Measurements from ENCODE around the gene STK24.
"Not testable (repeated sequence)": the region's sequence is repeated elsewhere in the genome, so short reads cannot be mapped to it uniquely, and the experiment has no call there.

STK24 gene

DNA sequence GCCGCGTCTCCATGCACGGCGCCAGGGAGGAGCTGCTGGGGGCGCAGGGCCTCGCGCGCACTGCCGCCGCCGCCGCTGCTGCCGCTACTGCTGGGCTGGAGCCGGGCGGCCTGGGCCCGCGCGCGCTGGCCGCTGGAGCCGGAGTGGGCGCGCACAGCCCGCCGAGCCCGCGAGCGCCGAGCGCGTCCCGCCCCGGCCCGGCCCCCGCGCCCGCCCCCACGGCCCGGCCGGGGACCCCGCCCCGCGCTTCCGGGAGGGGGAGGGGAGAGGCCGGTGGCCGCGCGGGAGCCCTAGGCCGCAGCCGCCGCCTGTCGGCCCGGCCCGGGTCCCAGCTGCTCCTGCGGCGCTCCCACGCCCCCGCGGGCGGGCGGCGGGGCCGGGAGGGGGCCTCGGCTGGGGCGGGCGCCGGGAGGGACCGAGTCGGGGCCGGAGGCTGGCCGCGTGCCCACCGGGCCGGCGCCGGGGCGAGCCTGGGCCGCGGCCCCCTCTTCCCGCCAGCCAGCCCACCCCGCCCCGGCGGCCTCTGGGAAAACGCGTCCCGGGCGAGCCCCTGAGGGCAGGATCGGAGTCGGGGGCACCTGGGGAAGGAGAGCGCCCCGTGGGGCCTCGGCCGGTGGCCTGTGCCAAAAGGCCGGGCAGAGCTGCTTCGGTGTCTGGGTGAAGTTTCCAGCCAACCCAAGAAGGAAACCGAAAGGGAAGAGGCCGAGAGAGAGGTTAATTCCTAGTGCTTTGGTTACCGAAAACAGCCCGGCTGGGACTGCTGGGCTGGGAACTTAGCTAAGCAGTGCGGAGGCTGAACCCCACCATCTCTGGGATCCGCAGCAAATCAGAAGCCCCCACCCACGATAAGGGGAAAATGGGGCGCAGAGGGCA lies at the start of gene STK24:
Gene STK24, minus strand, starts transcription at position 145 of the 873 bp plus-strand sequence. CDS start 321 bp downstream, outside the sequence.
- in situ Hi-C loops (cut with MboI; ENCODE audit: low sequenced_read_pairs), result no loop called here

DNA sequence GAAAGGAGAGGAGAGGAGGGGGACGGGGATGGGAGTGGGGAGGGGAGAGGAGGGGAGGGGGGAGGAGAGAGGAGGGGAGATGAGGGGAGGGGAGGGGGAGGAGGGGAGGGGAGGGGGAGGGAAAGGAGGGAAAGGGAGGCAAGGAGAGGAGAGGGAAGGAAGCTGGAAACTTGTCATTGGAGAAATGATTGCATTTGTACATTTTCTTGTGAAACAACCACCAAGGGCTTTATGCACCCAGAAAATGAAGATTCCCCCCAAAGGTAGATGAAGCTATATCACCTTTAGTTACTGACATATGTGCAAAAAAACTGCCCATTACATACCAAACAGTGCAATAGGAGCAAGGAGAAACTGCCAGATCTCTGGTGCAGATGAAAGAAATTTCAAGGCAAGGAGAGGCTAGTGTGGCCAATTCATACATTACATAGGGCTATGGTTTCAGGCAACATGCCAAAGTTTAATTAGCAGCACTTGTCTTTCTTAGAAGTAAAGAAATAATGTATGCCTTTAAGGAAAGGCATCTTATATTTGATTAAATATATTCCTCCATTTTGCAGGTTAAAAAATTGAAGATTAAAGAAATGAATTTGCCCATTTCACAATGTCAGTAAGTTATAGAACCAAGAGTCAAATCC lies 49.5 kb upstream of the STK24 start:
- in situ Hi-C loops (cut with MboI; ENCODE audit: low sequenced_read_pairs), result no loop called here

GRCh38 chr13:98624589-98624988 lies 47.7 kb upstream of the STK24 start:
- in situ Hi-C loops (cut with MboI; ENCODE audit: low sequenced_read_pairs), result not testable (repeated sequence)

DNA sequence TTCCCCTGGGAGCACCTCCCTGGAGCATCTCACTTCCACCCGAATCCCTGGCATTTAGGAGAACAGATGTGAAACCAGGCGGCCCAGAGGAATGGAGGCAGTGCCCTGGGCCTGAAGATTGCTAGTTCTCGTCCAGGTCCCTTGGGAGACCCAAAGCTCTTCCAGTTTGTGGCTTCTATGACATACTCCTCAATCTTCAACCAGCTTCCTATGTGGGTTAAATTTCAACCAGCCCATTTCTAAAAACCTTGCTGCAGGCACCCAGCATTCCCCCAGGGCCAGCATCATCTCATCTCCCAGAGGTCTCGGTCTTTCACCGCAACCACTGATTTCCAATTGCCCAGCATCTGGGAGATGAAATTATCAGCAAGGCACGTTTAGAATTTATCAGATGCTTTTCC lies 46.0 kb upstream of the STK24 start:
- in situ Hi-C loops (cut with MboI; ENCODE audit: low sequenced_read_pairs), result no loop called here

DNA sequence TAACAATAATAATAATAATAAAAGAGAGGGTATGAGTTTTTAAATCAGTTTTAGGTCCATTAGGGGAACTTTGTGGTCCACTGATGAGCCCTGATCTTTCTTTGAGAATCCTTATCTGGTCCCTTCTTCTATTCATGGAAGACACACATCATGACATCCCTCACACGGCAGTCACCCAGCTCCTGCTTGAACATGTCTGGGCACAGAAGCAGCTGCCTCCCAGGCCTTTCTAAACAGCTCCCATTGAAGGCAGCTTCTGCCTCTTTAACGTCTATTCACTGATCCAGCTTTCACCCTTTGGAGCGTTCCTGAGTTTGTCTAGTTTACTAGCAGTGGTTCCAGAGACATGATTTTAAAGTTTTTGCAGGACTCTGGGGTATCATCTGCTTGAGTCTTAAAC lies 42.6 kb upstream of the STK24 start:
- in situ Hi-C loops (cut with MboI; ENCODE audit: low sequenced_read_pairs), result no loop called here

- in situ Hi-C loops (cut with MboI; ENCODE audit: low sequenced_read_pairs), result not testable (repeated sequence)
These were observed 38.7 kb upstream of the STK24 start for GRCh38 chr13:98615595-98615994.

DNA sequence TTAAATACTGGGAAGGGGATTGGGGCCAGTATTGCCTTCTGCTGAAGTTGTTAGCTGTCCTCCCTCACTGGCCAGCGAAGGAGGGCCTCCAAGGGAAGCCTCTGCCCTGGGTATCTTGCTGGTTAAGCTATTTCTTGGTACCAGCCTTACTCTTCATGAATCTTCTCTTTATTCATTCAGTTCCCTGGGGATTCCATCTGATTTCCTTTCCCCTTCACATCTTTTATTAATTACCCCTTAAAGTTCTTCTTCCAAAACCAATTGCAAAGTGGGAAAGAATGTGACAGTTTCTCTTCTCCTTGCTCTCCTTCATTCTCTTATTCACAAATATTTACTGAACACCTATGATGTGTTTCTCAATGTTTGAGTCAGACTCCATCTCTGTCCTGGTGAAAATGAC lies 36.7 kb upstream of the STK24 start:
- in situ Hi-C loops (cut with MboI; ENCODE audit: low sequenced_read_pairs), result no loop called here

DNA sequence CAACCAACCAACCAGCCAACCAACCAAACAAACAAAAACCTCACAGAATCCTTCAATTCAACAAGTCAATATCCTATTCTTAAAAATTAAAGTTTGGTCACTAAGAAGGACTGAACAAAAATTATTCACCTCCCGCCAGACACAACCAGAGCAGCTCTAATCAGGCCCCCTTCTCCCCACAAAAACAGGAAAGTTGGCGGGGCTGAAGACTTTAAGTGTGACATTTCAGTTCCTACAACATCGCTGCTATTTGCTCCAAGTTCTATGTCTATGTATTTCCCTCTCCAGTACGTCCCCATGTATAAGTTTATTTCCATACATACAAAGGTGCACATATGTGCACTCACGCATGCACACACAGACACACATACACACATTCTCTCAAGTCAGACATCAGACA lies 32.8 kb upstream of the STK24 start:
- in situ Hi-C loops (cut with MboI; ENCODE audit: low sequenced_read_pairs), result no loop called here

DNA sequence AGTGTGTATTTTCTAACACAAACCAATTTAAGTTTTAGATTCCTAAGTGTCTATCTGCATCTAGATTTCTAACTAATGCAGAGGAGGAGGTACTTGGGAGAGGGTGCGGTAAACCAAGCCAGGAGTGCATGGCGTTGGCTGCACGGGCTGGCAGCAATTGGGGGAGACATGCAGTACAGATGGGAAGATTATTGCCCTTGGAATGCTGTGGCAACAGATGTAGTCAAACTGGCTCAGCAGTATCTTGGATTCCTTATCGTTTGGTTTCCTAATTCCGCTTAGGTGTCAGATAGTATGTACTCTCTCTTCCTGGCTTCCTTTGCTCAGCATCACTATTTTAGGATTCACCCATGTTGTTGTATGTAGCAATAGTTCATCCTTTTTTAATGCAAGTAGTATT lies 29.4 kb upstream of the STK24 start:
- in situ Hi-C loops (cut with MboI; ENCODE audit: low sequenced_read_pairs), result no loop called here

- in situ Hi-C loops (cut with MboI; ENCODE audit: low sequenced_read_pairs), result no loop called here
These were observed 22.8 kb upstream of the STK24 start for GRCh38 chr13:98599502-98600328.

DNA sequence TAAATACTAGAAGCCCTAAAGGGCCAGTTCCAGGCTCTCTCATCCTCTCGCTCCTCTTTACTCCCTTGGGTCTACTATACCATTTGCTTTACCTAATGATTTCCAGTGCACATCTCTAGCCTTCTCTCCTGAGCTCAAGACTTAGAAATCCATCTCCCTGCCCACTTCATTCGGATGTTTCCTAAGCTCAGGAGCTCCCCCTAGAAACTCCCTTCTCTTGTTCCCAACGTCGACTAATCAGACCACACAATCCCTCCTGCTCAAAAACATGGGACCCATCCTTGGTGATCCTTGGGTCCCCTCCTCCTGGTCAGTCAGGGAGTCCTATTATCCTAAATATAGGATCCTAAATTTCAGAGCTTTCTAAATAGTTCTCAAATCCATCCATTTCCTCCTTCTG lies 21.1 kb upstream of the STK24 start:
- in situ Hi-C loops (cut with MboI; ENCODE audit: low sequenced_read_pairs), result no loop called here

- in situ Hi-C loops (cut with MboI; ENCODE audit: low sequenced_read_pairs), result no loop called here
These were observed 18.2 kb upstream of the STK24 start for GRCh38 chr13:98595134-98595533.

GRCh38 chr13:98592362-98592732 lies 15.4 kb upstream of the STK24 start:
- in situ Hi-C loops (cut with MboI; ENCODE audit: low sequenced_read_pairs), result no loop called here

DNA sequence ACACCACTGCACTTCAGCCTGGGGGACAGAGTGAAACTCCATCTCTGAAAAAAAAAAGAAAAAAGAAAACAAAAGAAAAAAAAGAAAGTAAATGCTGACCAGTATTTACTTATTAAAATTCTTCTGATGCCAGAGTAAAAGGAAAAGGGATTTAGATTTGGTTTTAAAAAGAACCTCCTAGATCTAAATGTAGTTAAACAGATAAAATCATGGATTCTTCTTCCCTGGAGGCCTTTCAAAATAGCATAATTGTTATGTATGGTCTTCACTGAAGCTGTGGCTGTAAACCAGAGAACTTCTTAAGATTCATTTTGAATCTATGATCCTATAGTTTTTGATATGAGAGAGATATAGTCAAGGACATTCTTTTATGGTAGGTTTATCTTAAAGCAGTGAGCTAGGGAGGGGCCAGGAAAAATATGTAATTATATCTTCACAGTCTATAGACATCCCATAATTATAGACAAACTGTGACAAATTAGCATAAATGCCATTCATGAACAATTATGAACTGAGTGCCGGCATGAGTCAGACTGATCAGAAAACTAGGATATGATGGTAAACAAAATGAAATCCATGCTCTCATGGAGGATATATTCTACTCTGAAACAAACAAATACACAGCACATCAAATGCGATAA lies 14.9 kb upstream of the STK24 start:
- in situ Hi-C loops (cut with MboI; ENCODE audit: low sequenced_read_pairs), result no loop called here

GRCh38 chr13:98590471-98590870 lies 13.6 kb upstream of the STK24 start:
- in situ Hi-C loops (cut with MboI; ENCODE audit: low sequenced_read_pairs), result not testable (repeated sequence)

GRCh38 chr13:98589516-98589915 lies 12.6 kb upstream of the STK24 start:
- in situ Hi-C loops (cut with MboI; ENCODE audit: low sequenced_read_pairs), result not testable (repeated sequence)

DNA sequence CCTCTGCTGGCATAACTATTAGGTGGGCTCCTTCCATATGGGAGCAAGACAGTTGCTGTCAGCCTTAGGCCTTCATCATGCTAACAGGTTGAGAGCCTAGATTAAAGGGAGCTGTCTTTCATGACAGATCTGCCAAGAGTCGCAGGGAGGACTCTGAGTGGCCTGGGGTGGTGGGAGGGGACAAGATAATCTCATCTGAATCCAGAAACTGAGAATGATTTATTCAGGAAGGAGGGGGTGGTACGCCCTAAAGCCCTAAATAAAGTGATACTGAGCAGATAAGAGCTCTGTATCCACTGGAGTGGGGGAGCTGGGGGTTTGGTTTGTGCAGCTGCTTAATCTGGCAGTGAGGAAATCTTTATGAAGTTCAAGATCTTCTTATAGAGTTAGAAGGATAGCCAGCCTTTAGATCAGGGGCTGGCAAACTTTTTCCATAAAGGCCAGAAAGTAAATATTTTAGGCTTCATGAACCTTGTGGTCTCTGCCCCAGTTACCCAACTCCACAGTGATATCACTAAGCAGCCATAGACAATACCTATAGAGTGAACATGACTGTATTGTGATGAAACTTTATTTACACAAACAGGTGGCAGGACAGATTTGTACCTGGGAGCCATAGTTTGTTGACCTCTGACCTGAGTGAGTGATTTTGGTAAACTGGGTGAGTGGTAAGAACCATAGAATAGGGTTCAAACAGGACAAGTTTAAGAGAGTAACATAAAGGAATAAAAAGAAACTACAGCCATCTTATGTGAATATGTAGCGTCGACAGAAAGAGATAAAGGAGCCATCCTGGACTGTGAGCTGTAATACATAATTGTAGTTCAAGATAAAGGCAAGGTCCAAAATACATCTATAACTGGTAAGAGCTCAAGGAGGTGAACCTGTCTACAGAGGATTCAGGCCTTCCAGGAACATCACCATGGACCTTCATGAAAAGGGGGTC lies 9.8 kb upstream of the STK24 start:
- in situ Hi-C loops (cut with MboI; ENCODE audit: low sequenced_read_pairs), result no loop called here

DNA sequence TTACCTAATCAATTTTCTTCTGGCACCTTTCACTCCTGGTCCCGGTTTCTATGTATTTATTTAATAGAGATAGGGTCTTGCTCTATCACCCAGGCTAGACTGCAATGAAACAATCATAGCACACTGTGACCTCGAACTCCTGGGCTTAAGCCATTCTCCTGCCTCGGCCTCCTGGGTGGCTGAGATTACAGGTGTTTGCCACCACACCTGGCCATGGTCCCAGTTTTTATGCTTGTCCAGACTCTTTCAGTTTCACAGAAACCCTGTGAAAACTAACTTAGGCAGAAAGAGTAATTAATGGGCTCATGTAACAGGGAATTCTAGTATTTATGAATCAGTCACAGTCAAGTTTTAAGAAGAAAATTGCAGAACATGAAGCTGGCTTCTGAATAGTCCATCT lies 9.0 kb upstream of the STK24 start:
- in situ Hi-C loops (cut with MboI; ENCODE audit: low sequenced_read_pairs), result no loop called here

- in situ Hi-C loops (cut with MboI; ENCODE audit: low sequenced_read_pairs), result no loop called here
These were observed 8.5 kb upstream of the STK24 start for GRCh38 chr13:98585398-98585754.
